GM19324 (cell line): Measurements from ENCODE around the gene TRIM52.

ENCODE experiments used
- ATAC-seq: cut with Tn5 transposase; IDR thresholded peaks from one replicate; pipeline ENCODE4 v1.9.1; 2021; ENCODE audit warnings: mild to moderate bottlenecking, moderate library complexity; ENCODE audit not compliant: unreplicated experiment, low FRiP score

Gene TRIM52

GRCh38 chr5:181234455-181235306 lies 26.3 kb downstream of the TRIM52 start:
- no peak for ATAC-seq

GRCh38 chr5:181233801-181234454 lies 27.0 kb downstream of the TRIM52 start:
- no peak for ATAC-seq

GRCh38 chr5:181233088-181233800 lies 27.7 kb downstream of the TRIM52 start:
- ATAC-seq: no peak

GRCh38 chr5:181232593-181232992 lies 28.4 kb downstream of the TRIM52 start:
- ATAC-seq: no peak

- no peak for ATAC-seq
Measured at GRCh38 chr5:181231432-181231831, 29.5 kb downstream of the TRIM52 start.

- ATAC-seq: no peak
Measured at GRCh38 chr5:181230551-181230950, 30.4 kb downstream of the TRIM52 start.

GRCh38 chr5:181229996-181230395 lies 30.9 kb downstream of the TRIM52 start:
- no peak for ATAC-seq

GRCh38 chr5:181224390-181225229 lies 36.3 kb downstream of the TRIM52 start:
- no peak for ATAC-seq

GRCh38 chr5:181223729-181224389 lies 37.1 kb downstream of the TRIM52 start:
- ATAC-seq: peak; percentile 2

GRCh38 chr5:181223058-181223728 lies 37.8 kb downstream of the TRIM52 start, which contains the start of gene TRIM41:
TSS of gene TRIM41 (plus strand) at chr5:181223281. CDS start at chr5:181224000, 719 bp downstream.
- peak; percentile 80 for ATAC-seq

GRCh38 chr5:181222630-181223057 lies 38.3 kb downstream of the TRIM52 start:
- ATAC-seq: no peak

GRCh38 chr5:181221792-181222629 lies 38.9 kb downstream of the TRIM52 start:
- peak; percentile 33 for ATAC-seq

- no peak for ATAC-seq
Measured at GRCh38 chr5:181221105-181221791, 39.7 kb downstream of the TRIM52 start.

- ATAC-seq: no peak
Measured at GRCh38 chr5:181220178-181220515, 40.8 kb downstream of the TRIM52 start.

- no peak for ATAC-seq
Measured at GRCh38 chr5:181219262-181220177, 41.4 kb downstream of the TRIM52 start.

- ATAC-seq: no peak
Measured at GRCh38 chr5:181218795-181219124, 42.2 kb downstream of the TRIM52 start.

- peak; percentile 27 for ATAC-seq
Measured at GRCh38 chr5:181217803-181218062, 43.2 kb downstream of the TRIM52 start.
